NT2/D1 (cell line): ENCODE results near the gene CXCL13.

ENCODE experiments used
- SUZ12 ChIP-seq: IDR thresholded peaks from 2 replicates; pipeline ENCODE4 v1.6.1; 2011; ENCODE audit not compliant: insufficient read length, insufficient read depth; ENCODE audit errors: extremely low read depth
- YY1 ChIP-seq: IDR thresholded peaks from 2 replicates; pipeline ENCODE4 v1.6.1; 2011; ENCODE audit not compliant: insufficient read length, insufficient read depth
- ZNF274 ChIP-seq: IDR thresholded peaks from 2 replicates; pipeline ENCODE4 v1.6.1; 2011; ENCODE audit warnings: mild to moderate bottlenecking, low read depth, low read length

GRCh38 chr4:77582156-77582555, 23.5 kb upstream of the CXCL13 start:
- TF ChIP-seq ZNF274 (no peak), YY1 (no peak), SUZ12 (no peak)
